Stomach smooth muscle (tissue), 2 donors: ENCODE measurements around the gene ANO2.

ENCODE experiments used
- H3K27ac ChIP-seq: one replicate; pipeline ENCODE4 v1.7.0; 2013; ENCODE audit warnings: mild to moderate bottlenecking, low read length, inconsistent platforms
- H3K27me3 ChIP-seq, 2 donors: one replicate each; pipeline ENCODE4 v1.7.0; 2013; ENCODE audit warnings: low read length in 2 of 2; ENCODE audit not compliant: insufficient read depth in 2 of 2, control insufficient read depth in 1 of 2
- H3K36me3 ChIP-seq, 2 donors: one replicate each; pipeline ENCODE4 v1.7.0; 2013; ENCODE audit warnings: low read length in 2 of 2; ENCODE audit not compliant: control insufficient read depth in 2 of 2, insufficient read depth in 2 of 2
- H3K4me1 ChIP-seq: one replicate; pipeline ENCODE4 v1.7.0; 2013; ENCODE audit warnings: low read length; ENCODE audit not compliant: control insufficient read depth, insufficient read depth
- H3K4me3 ChIP-seq, 2 donors: one replicate each; pipeline ENCODE4 v1.7.0; 2013; ENCODE audit warnings: low read length in 2 of 2
- H3K9ac ChIP-seq, 2 donors: one replicate each; pipeline ENCODE4 v1.7.0; 2013; ENCODE audit warnings: low read length in 2 of 2, mild to moderate bottlenecking in 1 of 2
- H3K9me3 ChIP-seq, 2 donors: one replicate each; pipeline ENCODE4 v1.7.0; 2013; ENCODE audit warnings: low read length in 2 of 2; ENCODE audit not compliant: control insufficient read depth in 2 of 2
- donor health status: healthy.
- donor health status: Pancreatic carcinoma.

ANO2 gene

GRCh38 chr12:5914387-5915149, 30.5 kb downstream of the ANO2 start:
- Histone ChIP-seq H3K4me3 (no peak overlapping the region), H3K27ac (no peak overlapping the region)

GRCh38 chr12:5913387-5913786, 31.7 kb downstream of the ANO2 start:
- H3K27me3 ChIP-seq = peaks cover 0 to 5% of the 10 kb centered on the region in 2 donors
- H3K9me3 ChIP-seq = no peaks in the 10 kb centered on the region
- H3K36me3 ChIP-seq = no peaks in the 10 kb centered on the region
- H3K4me3 ChIP-seq = no peak overlapping the region
- H3K4me1 ChIP-seq = no peaks in the 10 kb centered on the region
- no peak overlapping the region for H3K9ac ChIP-seq
- no peak overlapping the region for H3K27ac ChIP-seq

More at GRCh38 chr12:5914387-5915149, 30.5 kb downstream of the ANO2 start:
- H3K9ac ChIP-seq = no peak overlapping the region
- no peaks in the 10 kb centered on the region for H3K9me3 ChIP-seq
- H3K36me3 ChIP-seq = no peaks in the 10 kb centered on the region
- peaks cover 0 to 4% of the 10 kb centered on the region in 2 donors for H3K27me3 ChIP-seq
- no peaks in the 10 kb centered on the region for H3K4me1 ChIP-seq

GRCh38 chr12:5912437-5913334, 32.4 kb downstream of the ANO2 start:
- H3K36me3 ChIP-seq = no peaks in the 10 kb centered on the region

GRCh38 chr12:5912011-5912410, 33.0 kb downstream of the ANO2 start:
- no peak overlapping the region for H3K4me3 ChIP-seq
- H3K27ac ChIP-seq = no peak overlapping the region
- no peak overlapping the region for H3K9ac ChIP-seq
- peaks cover 0 to 5% of the 10 kb centered on the region in 2 donors for H3K27me3 ChIP-seq
- H3K4me1 ChIP-seq = no peaks in the 10 kb centered on the region
- H3K36me3 ChIP-seq = no peaks in the 10 kb centered on the region
- H3K9me3 ChIP-seq = no peaks in the 10 kb centered on the region

More at GRCh38 chr12:5912437-5913334, 32.4 kb downstream of the ANO2 start:
- H3K27me3 ChIP-seq = peaks cover 0 to 5% of the 10 kb centered on the region in 2 donors
- no peak overlapping the region for H3K9ac ChIP-seq
- H3K4me3 ChIP-seq = no peak overlapping the region
- no peak overlapping the region for H3K27ac ChIP-seq
- H3K4me1 ChIP-seq = no peaks in the 10 kb centered on the region
- no peaks in the 10 kb centered on the region for H3K9me3 ChIP-seq

- Histone ChIP-seq H3K27ac (no peak overlapping the region), H3K9ac (no peak overlapping the region), H3K9me3 (no peaks in the 10 kb centered on the region), H3K4me1 (no peaks in the 10 kb centered on the region), H3K36me3 (no peaks in the 10 kb centered on the region), H3K4me3 (no peak overlapping the region), H3K27me3 (peaks cover 0 to 5% of the 10 kb centered on the region in 2 donors)
These were observed 34.1 kb downstream of the ANO2 start for GRCh38 chr12:5910790-5911548.

- Histone ChIP-seq H3K4me1 (no peaks in the 10 kb centered on the region), H3K27me3 (peaks cover 3 to 5% of the 10 kb centered on the region in 2 donors), H3K9me3 (no peaks in the 10 kb centered on the region), H3K27ac (no peak overlapping the region), H3K36me3 (no peaks in the 10 kb centered on the region), H3K4me3 (no peak overlapping the region), H3K9ac (no peak overlapping the region)
These were observed 35.5 kb downstream of the ANO2 start for GRCh38 chr12:5909560-5909959.

- Histone ChIP-seq H3K4me3 (no peak overlapping the region), H3K27me3 (peaks cover 4 to 5% of the 10 kb centered on the region in 2 donors), H3K9me3 (no peaks in the 10 kb centered on the region), H3K36me3 (no peaks in the 10 kb centered on the region), H3K4me1 (no peaks in the 10 kb centered on the region), H3K9ac (no peak overlapping the region), H3K27ac (no peak overlapping the region)
These were observed 36.8 kb downstream of the ANO2 start for GRCh38 chr12:5908251-5908650.

- H3K4me3 ChIP-seq = no peak overlapping the region
- H3K9me3 ChIP-seq = no peaks in the 10 kb centered on the region
- peaks cover 4 to 5% of the 10 kb centered on the region in 2 donors for H3K27me3 ChIP-seq
These were observed 37.3 kb downstream of the ANO2 start for GRCh38 chr12:5907807-5908206.

GRCh38 chr12:5905757-5906156, 39.3 kb downstream of the ANO2 start:
- H3K27me3 ChIP-seq = peaks cover 3 to 8% of the 10 kb centered on the region in 2 donors
- H3K27ac ChIP-seq = no peak overlapping the region
- H3K9ac ChIP-seq = no peak overlapping the region
- no peaks in the 10 kb centered on the region for H3K4me1 ChIP-seq
- H3K9me3 ChIP-seq = no peaks in the 10 kb centered on the region
- H3K4me3 ChIP-seq = no peak overlapping the region
- no peaks in the 10 kb centered on the region for H3K36me3 ChIP-seq

More at GRCh38 chr12:5907807-5908206, 37.3 kb downstream of the ANO2 start:
- no peaks in the 10 kb centered on the region for H3K36me3 ChIP-seq
- no peaks in the 10 kb centered on the region for H3K4me1 ChIP-seq
- no peak overlapping the region for H3K27ac ChIP-seq
- no peak overlapping the region for H3K9ac ChIP-seq

GRCh38 chr12:5904969-5905368, 40.1 kb downstream of the ANO2 start:
- Histone ChIP-seq H3K36me3 (no peaks in the 10 kb centered on the region), H3K4me3 (no peak overlapping the region), H3K9me3 (no peaks in the 10 kb centered on the region), H3K27me3 (peaks cover 3 to 8% of the 10 kb centered on the region in 2 donors), H3K4me1 (no peaks in the 10 kb centered on the region), H3K27ac (no peak overlapping the region), H3K9ac (no peak overlapping the region)
